GM23248 (cell line): ENCODE measurements around the gene NCOA3. TPM values are rescaled to one million over a fixed set of nuclear protein-coding genes. Genes with fewer than 3 reads are reported as not detected.

Experiments used
- DNase-seq: peaks from one replicate; pipeline ENCODE4 v3.0.0-alpha.2; 2015
- H2AFZ ChIP-seq: fragments of 200-600 bp; sonication (generic); 2 replicates; pipeline ENCODE4 v1.6.1; 2016; ENCODE audit warnings: antibody characterized with exemption
- H3F3A ChIP-seq: fragments of 200-600 bp; sonication (generic); 2 replicates; pipeline ENCODE4 v1.6.1; 2016; ENCODE audit warnings: mild to moderate bottlenecking, antibody characterized with exemption, mixed run types; ENCODE audit not compliant: insufficient read depth
- H3K27ac ChIP-seq: fragments of 200-600 bp; sonication (generic); 2 replicates; pipeline ENCODE4 v1.5.1; 2016; ENCODE audit warnings: mild to moderate bottlenecking
- H3K27me3 ChIP-seq: fragments of 200-600 bp; sonication (generic); replicated peaks from 2 replicates; pipeline ENCODE4 v1.6.1; 2016; ENCODE audit warnings: mild to moderate bottlenecking; ENCODE audit not compliant: insufficient read depth
- H3K36me3 ChIP-seq: fragments of 200-600 bp; sonication (generic); 2 replicates; pipeline ENCODE4 v1.6.1; 2016; ENCODE audit warnings: low read depth, mild to moderate bottlenecking
- H3K4me1 ChIP-seq: fragments of 200-600 bp; sonication (generic); 2 replicates; pipeline ENCODE4 v1.6.1; 2016; ENCODE audit warnings: mild to moderate bottlenecking; ENCODE audit not compliant: insufficient read depth
- H3K4me2 ChIP-seq: fragments of 200-600 bp; sonication (generic); one replicate; pipeline ENCODE4 v1.6.1; 2016; ENCODE audit warnings: mild to moderate bottlenecking; ENCODE audit not compliant: unreplicated experiment
- H3K4me3 ChIP-seq: fragments of 200-600 bp; sonication (generic); 2 replicates; pipeline ENCODE4 v1.5.1; 2016; ENCODE audit warnings: mild to moderate bottlenecking
- H3K79me2 ChIP-seq: fragments of 200-600 bp; sonication (generic); 2 replicates; pipeline ENCODE4 v1.6.1; 2016; ENCODE audit warnings: mild to moderate bottlenecking; ENCODE audit not compliant: insufficient read depth
- H3K9ac ChIP-seq: fragments of 200-600 bp; sonication (generic); 2 replicates; pipeline ENCODE4 v1.6.1; 2016; ENCODE audit warnings: mild to moderate bottlenecking
- H3K9me2 ChIP-seq: fragments of 200-600 bp; sonication (generic); 2 replicates; pipeline ENCODE4 v1.6.1; 2016; ENCODE audit warnings: mixed run types, mild to moderate bottlenecking, moderate library complexity; ENCODE audit not compliant: insufficient read depth
- H3K9me3 ChIP-seq: fragments of 200-600 bp; sonication (generic); one replicate; pipeline ENCODE4 v1.6.1; 2017; ENCODE audit warnings: low read depth
- H4K20me1 ChIP-seq: fragments of 200-600 bp; sonication (generic); 2 replicates; pipeline ENCODE4 v1.6.0; 2016; ENCODE audit not compliant: insufficient read depth
- EZH2 ChIP-seq: fragments of 200-600 bp; sonication (generic); IDR thresholded peaks from 2 replicates; pipeline ENCODE4 v1.6.1; 2018; ENCODE audit warnings: antibody characterized with exemption, mild to moderate bottlenecking; ENCODE audit not compliant: insufficient read depth, poor library complexity, severe bottlenecking
- EZH2phosphoT487 ChIP-seq: fragments of 200-600 bp; sonication (generic); IDR thresholded peaks from 2 replicates; pipeline ENCODE4 v1.6.1; 2018; ENCODE audit warnings: antibody characterized with exemption, moderate library complexity, mild to moderate bottlenecking, low read depth; ENCODE audit not compliant: insufficient read depth
- WGBS, 2 experiments: methylation state at CpG; one replicate each; pipeline ENCODE4 v1.1.6; 2015 to 2017; ENCODE audit warnings: low lambda C conversion rate in 2 of 2, low coverage in 1 of 2; ENCODE audit errors: missing lambda C conversion rate in 2 of 2; 5-methylcytosine and 5-hydroxymethylcytosine counted together
- in situ Hi-C: fragments of 300-500 bp; cut with MboI; formaldehyde crosslinking; loops from 2 replicates; pipeline ENCODE4 v1.15.0; 2020
- polyA plus RNA-seq: library from polyadenylated mRNA; unstranded; fragments of >200 nt; fragmentation: Nextera tagmentation; extraction: Ambion mirVana; gene quantifications from 2 replicates; pipeline ENCODE4 v1.2.1, GENCODE V29; 2016
- small RNA-seq: library from RNA; depleted of rRNA; stranded (forward); fragments of <200 nt; gene quantifications from one replicate; pipeline ENCODE3, GENCODE V24; 2014; ENCODE audit warnings: low read depth, low replicate concordance
- total RNA-seq: library from RNA; depleted of rRNA; stranded (reverse); fragments of >200 nt; shearing (Covaris generic); gene quantifications from 2 replicates; pipeline ENCODE4 v1.2.3, GENCODE V29; 2014; rRNA removed

Gene NCOA3
- total and polyA plus RNA-seq, 2 experiments from 2014 or later: 19.5 to 36.6 TPM

DNA sequence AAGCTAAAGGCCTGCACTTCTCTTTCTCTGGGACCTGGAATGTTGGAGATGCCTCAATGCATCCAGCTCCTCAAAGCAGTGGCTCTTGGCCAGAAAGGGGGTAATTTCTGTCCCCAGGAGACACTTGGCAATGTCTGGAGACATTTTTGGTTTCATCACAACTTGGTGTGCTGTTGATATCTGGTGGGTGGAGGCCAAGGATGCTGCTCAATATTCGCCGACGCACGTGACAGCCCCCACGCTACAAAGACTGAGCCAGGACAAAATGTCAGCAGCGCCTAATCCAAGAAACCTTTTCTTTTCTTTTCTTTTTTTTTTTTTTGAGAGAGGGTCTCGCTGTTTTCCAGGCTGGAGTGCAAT lies 203.8 kb downstream of the NCOA3 start:
- H3K9me3 ChIP-seq: no peaks in the 10 kb centered on the region
- 88 to 93% methylated on average over 7 of the region's 7 CpGs for WGBS, 2 experiments
- no peak overlapping the region for H3K9ac ChIP-seq
- H3K79me2 ChIP-seq: no peaks in the 10 kb centered on the region
- in situ Hi-C loops: no loop called here
- no peaks in the 10 kb centered on the region for H3F3A ChIP-seq
- no peak overlapping the region for H2AFZ ChIP-seq
- no peak for DNase-seq
- H3K27me3 ChIP-seq: no peaks in the 10 kb centered on the region; the same call in none of the 2 replicates
- no peak overlapping the region for H3K27ac ChIP-seq
- no peak overlapping the region for H3K4me3 ChIP-seq
- TF ChIP-seq EZH2: no peak
- no peak for TF ChIP-seq EZH2phosphoT487
- no peak overlapping the region for H3K4me2 ChIP-seq
- no peaks in the 10 kb centered on the region for H3K9me2 ChIP-seq
- no peaks in the 10 kb centered on the region for H3K36me3 ChIP-seq
- peaks cover 4% of the 10 kb centered on the region; the same call in 1 of the 2 replicates for H3K4me1 ChIP-seq
- no peaks in the 10 kb centered on the region for H4K20me1 ChIP-seq

DNA sequence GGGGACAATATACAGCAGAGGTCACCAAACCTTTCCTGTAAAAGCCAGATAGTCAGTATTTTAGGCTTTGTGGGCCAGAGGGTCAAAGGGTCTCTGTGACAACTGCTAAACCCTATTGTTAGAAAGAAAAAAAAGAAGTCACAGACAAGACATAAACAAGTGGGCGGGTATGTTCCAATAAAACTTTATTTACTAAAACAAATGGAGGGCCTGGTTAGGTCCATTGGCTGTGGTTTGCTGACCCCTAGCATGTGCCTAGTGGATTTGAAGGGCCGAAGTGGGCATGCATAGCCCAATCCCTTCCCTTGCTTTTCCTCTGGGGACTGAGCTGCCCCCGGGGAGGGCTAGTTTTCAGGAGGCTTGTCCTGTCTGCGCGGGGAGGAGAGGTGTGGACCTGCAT lies 204.7 kb downstream of the NCOA3 start:
- H3K27ac ChIP-seq: no peak overlapping the region
- H3K36me3 ChIP-seq: no peaks in the 10 kb centered on the region
- no peak overlapping the region for H3K4me2 ChIP-seq
- peaks cover 2% of the 10 kb centered on the region; the same call in 1 of the 2 replicates for H3K4me1 ChIP-seq
- TF ChIP-seq EZH2phosphoT487: no peak
- no peak for TF ChIP-seq EZH2
- H3K79me2 ChIP-seq: no peaks in the 10 kb centered on the region
- H3K27me3 ChIP-seq: no peaks in the 10 kb centered on the region; the same call in none of the 2 replicates
- H3F3A ChIP-seq: no peaks in the 10 kb centered on the region
- 73 to 82% methylated on average over 5 of the region's 5 CpGs for WGBS, 2 experiments
- no peaks in the 10 kb centered on the region for H3K9me2 ChIP-seq
- no peak overlapping the region for H3K4me3 ChIP-seq
- H3K9ac ChIP-seq: no peak overlapping the region
- H2AFZ ChIP-seq: no peak overlapping the region
- H3K9me3 ChIP-seq: no peaks in the 10 kb centered on the region
- H4K20me1 ChIP-seq: no peaks in the 10 kb centered on the region
- in situ Hi-C loops: no loop called here
- DNase-seq: no peak

Small RNAs within 50 kb of the gene (small RNA-seq; reads per million reads assigned to genes)
- not detected for gene RNU6-497P
- gene RNU6-563P: not detected

Other genes with a start within 250 kb of the NCOA3 start
- 10.2 and 14.3 TPM in 2 replicates for gene ZMYND8, start 145.2 kb upstream of the NCOA3 start, total RNA-seq
- gene ZMYND8, start 145.2 kb upstream of the NCOA3 start, polyA plus RNA-seq: 12.1 and 12.4 TPM in 2 replicates